Measurements from ENCODE around the gene APOC3.

The APOC3 gene

GRCh38 chr11:116788975-116789374 is 40.7 kb upstream of the APOC3 start:
- DNase-seq (ENCODE audit: low read depth in 1 of 2, low spot score in 1 of 2): no peak
- no peak overlapping the region for H3K4me3 ChIP-seq (replicated peaks; ENCODE audit: insufficient read depth, low read length)
- no peaks in the 10 kb centered on the region for H3K27me3 ChIP-seq (ENCODE audit: insufficient read depth, poor library complexity, severe bottlenecking)
- H3K27ac ChIP-seq (replicated peaks): no peak overlapping the region
- TF ChIP-seq SPI1 (IDR thresholded peaks at IDR 0.05; ENCODE audit: borderline replicate concordance, low read depth) (no peak), POLR2AphosphoS5 (IDR thresholded peaks at IDR 0.05; ENCODE audit: low read depth) (no peak), GABPA (IDR thresholded peaks at IDR 0.05; ENCODE audit: low read depth) (no peak), CTCF (IDR thresholded peaks at IDR 0.05; ENCODE audit: insufficient read depth, low read length) (no peak), REST (IDR thresholded peaks at IDR 0.05; ENCODE audit: insufficient replicate concordance, low read depth) (no peak)

- no peak for DNase-seq (ENCODE audit: low read depth in 1 of 2, low spot score in 1 of 2)
- no peak overlapping the region for H3K27ac ChIP-seq (replicated peaks)
- no peak overlapping the region for H3K4me3 ChIP-seq (replicated peaks; ENCODE audit: insufficient read depth, low read length)
- TF ChIP-seq REST (IDR thresholded peaks at IDR 0.05; ENCODE audit: insufficient replicate concordance, low read depth): no peak
- H3K27me3 ChIP-seq (ENCODE audit: insufficient read depth, poor library complexity, severe bottlenecking): no peaks in the 10 kb centered on the region
Measured at GRCh38 chr11:116790167-116791001, 39.3 kb upstream of the APOC3 start.

- TF ChIP-seq POLR2AphosphoS5 (IDR thresholded peaks at IDR 0.05; ENCODE audit: low read depth) (no peak), GABPA (IDR thresholded peaks at IDR 0.05; ENCODE audit: low read depth) (no peak), CTCF (IDR thresholded peaks at IDR 0.05; ENCODE audit: insufficient read depth, low read length) (peak; percentile 70), SPI1 (IDR thresholded peaks at IDR 0.05; ENCODE audit: borderline replicate concordance, low read depth) (no peak), REST (IDR thresholded peaks at IDR 0.05; ENCODE audit: insufficient replicate concordance, low read depth) (no peak)
- no peak overlapping the region for H3K27ac ChIP-seq (replicated peaks)
- no peak overlapping the region for H3K4me3 ChIP-seq (replicated peaks; ENCODE audit: insufficient read depth, low read length)
- peak; percentile 62 to 72 for DNase-seq (ENCODE audit: low read depth in 1 of 2, low spot score in 1 of 2)
- no peaks in the 10 kb centered on the region for H3K27me3 ChIP-seq (ENCODE audit: insufficient read depth, poor library complexity, severe bottlenecking)
Measured at GRCh38 chr11:116791002-116791812, 38.5 kb upstream of the APOC3 start.
